ENCODE measurements around the gene INO80E. TPM values are rescaled to one million over a fixed set of nuclear protein-coding genes. Genes with fewer than 3 reads are reported as not detected.

Gene INO80E
- total and polyA plus RNA-seq, 2 of the 8 experiments (the other 6 are each of a cell fraction or from before 2014, with no cell fraction given): 43.0 to 91.2 TPM

GRCh38 chr16:29985271-29985811, 10.7 kb upstream of the INO80E start:
- FAIRE-seq (no peak), DNase-seq (ENCODE audit: low read depth in 1 of 2, low spot score in 2 of 2) (no peak)
- Histone ChIP-seq H3K56ac (replicated peaks; ENCODE audit: insufficient read length, low read depth, low read length) (no peak overlapping the region), H2BK20ac (ENCODE audit: low read length) (no peak overlapping the region), H4K20me1 (replicated peaks in 1 of 2; ENCODE audit: control insufficient read depth in 1 of 2, insufficient read depth in 2 of 2, low read length in 2 of 2) (no peaks in the 10 kb centered on the region), H3K23ac (ENCODE audit: insufficient read length) (no peak overlapping the region), H2AFZ (ENCODE audit: low read length) (no peak overlapping the region), H3K79me1 (ENCODE audit: low read depth, low read length) (no peaks in the 10 kb centered on the region), H3K14ac (ENCODE audit: insufficient read length) (no peak overlapping the region), H2BK5ac (ENCODE audit: low read depth, low read length) (no peak overlapping the region), H3K4me3 (ENCODE audit: extremely low read depth in 1 of 4, insufficient read depth in 2 of 4, low read depth in 3 of 4, low read length in 4 of 4) (no peak overlapping the region), H2BK15ac (ENCODE audit: low read length) (no peak overlapping the region), H3K9ac (replicated peaks in 1 of 4; ENCODE audit: extremely low read depth in 1 of 4, low read depth in 3 of 4, low read length in 3 of 4) (no peak overlapping the region), H3K4me2 (ENCODE audit: insufficient read depth in 1 of 2, low read depth in 2 of 2, low read length in 2 of 2) (no peak overlapping the region), H4K91ac (replicated peaks; ENCODE audit: insufficient read length, low read length) (no peak overlapping the region), H3K18ac (ENCODE audit: extremely low read depth, low read length) (no peak overlapping the region), H3K4ac (replicated peaks; ENCODE audit: insufficient read length, low read depth, low read length) (no peak overlapping the region), H3K4me1 (replicated peaks in 1 of 4; ENCODE audit: control insufficient read depth in 3 of 4, insufficient read depth in 4 of 4, low read length in 3 of 4) (no peaks in the 10 kb centered on the region), H3K23me2 (ENCODE audit: low read depth, low read length) (no peaks in the 10 kb centered on the region), H3K9me3 (ENCODE audit: insufficient read depth in 2 of 2, low read depth in 1 of 2, low read length in 1 of 2) (no peaks in the 10 kb centered on the region), H2AK5ac (ENCODE audit: low read depth, low read length) (no peak overlapping the region), H3K79me2 (ENCODE audit: control insufficient read depth in 1 of 2, insufficient read depth in 2 of 2, low read length in 2 of 2) (no peaks in the 10 kb centered on the region), H3K27me3 (replicated peaks in 1 of 4; ENCODE audit: control insufficient read depth in 3 of 4, extremely low read depth in 1 of 4, insufficient read depth in 3 of 4, low read length in 3 of 4) (no peaks in the 10 kb centered on the region), H2BK12ac (ENCODE audit: low read depth, low read length) (no peak overlapping the region), H4K8ac (ENCODE audit: extremely low read depth, insufficient read depth, low read length) (no peak overlapping the region), H4K5ac (ENCODE audit: insufficient read length, low read depth, low read length) (no peak overlapping the region), H3K27ac (ENCODE audit: low read depth, low read length) (no peak overlapping the region), H3K36me3 (ENCODE audit: control insufficient read depth in 2 of 4, insufficient read depth in 4 of 4, low read length in 3 of 4) (peaks cover 12 to 66% (median 51%) of the 10 kb centered on the region in 4 experiments), H2BK120ac (replicated peaks; ENCODE audit: low read depth, low read length) (no peak overlapping the region)
- ChIA-PET CTCF (ENCODE audit: partially characterized antibody) (interaction anchor here (1.2 to 1.8 kb wide), 3 partner anchors 10 to 46 kb away, joined by 4 to 7 read pairs (median 7); no protein-coding TSS in a partner anchor), POLR2A (ENCODE audit: partially characterized antibody) (interaction anchor here (0.9 to 2.7 kb wide), 6 partner anchors 9 to 84 kb away, joined by 3 to 14 read pairs (median 4); partner anchors contain the start of gene TAOK2)
- WGBS, 2 experiments (ENCODE audit: extremely low coverage in 1 of 2, insufficient coverage in 1 of 2, insufficient read length in 1 of 2, insufficient replicate concordance in 2 of 2, low coverage in 1 of 2, low lambda C conversion rate in 2 of 2, missing lambda C conversion rate in 1 of 2): 94% methylated on average over 27 of the region's 28 CpGs; no CpG with 5 or more reads in 1 of the 2 experiments
- no peak for TF ChIP-seq CBX8 (IDR thresholded peaks at IDR 0.05; ENCODE audit: borderline replicate concordance, low read depth, low read length)
- TF ChIP-seq EZH2 (IDR thresholded peaks at IDR 0.05; ENCODE audit: low read depth, low read length, severe bottlenecking): no peak
- no peak for TF ChIP-seq CHD1 (IDR thresholded peaks at IDR 0.05; ENCODE audit: low read depth, low read length)
- TF ChIP-seq RAD21 (IDR thresholded peaks at IDR 0.05 in 1 of 2, conservative IDR thresholded peaks at IDR 0.05 in 1 of 2; ENCODE audit: low read depth in 2 of 2, low read length in 2 of 2): no peak
- no peak for TF ChIP-seq TCF12 (IDR thresholded peaks at IDR 0.05; ENCODE audit: low read depth, low read length)
- no peak for TF ChIP-seq NRF1 (IDR thresholded peaks at IDR 0.05; ENCODE audit: low read depth, low read length)
- TF ChIP-seq BRCA1 (IDR thresholded peaks at IDR 0.05; ENCODE audit: low read depth, low read length): no peak
- no peak for TF ChIP-seq KDM4A (IDR thresholded peaks at IDR 0.05; ENCODE audit: low read depth, low read length, severe bottlenecking)
- TF ChIP-seq GTF2F1 (IDR thresholded peaks at IDR 0.05; ENCODE audit: borderline replicate concordance, low read depth, low read length): no peak
- no peak for TF ChIP-seq JUND (IDR thresholded peaks at IDR 0.05; ENCODE audit: low read length)
- TF ChIP-seq BCL11A (IDR thresholded peaks at IDR 0.05; ENCODE audit: low read depth in 2 of 2, low read length in 2 of 2): no peak
